Caki2 (cell line): Measurements from ENCODE around the gene PPFIA4. TPM values are rescaled to one million over a fixed set of nuclear protein-coding genes. Genes with fewer than 3 reads are reported as not detected.
A peak's percentile ranks its signal among the peaks of the same experiment; 100 is the strongest.
"Not testable (repeated sequence)": the region's sequence is repeated elsewhere in the genome, so short reads cannot be mapped to it uniquely, and the experiment has no call there.

ENCODE experiments used
- DNase-seq: peaks from one replicate; pipeline ENCODE4 v3.0.0-alpha.2; 2015; ENCODE audit warnings: low read depth
- in situ Hi-C: cut with HindIII; loops from 2 replicates; pipeline ENCODE4 v1.10.0; 2016; ENCODE audit warnings: low sequenced_read_pairs, low pct_unique_long_range_greater_than_20kb, mixed read lengths
- total RNA-seq: library from RNA; depleted of rRNA; stranded (reverse); fragments of >200 nt; shearing (Covaris generic); gene quantifications from 2 replicates; pipeline ENCODE4 v1.2.3, GENCODE V29; 2014; ENCODE audit warnings: low replicate concordance; rRNA removed

The PPFIA4 gene
- 8.7 and 15.3 TPM in 2 replicates for total RNA-seq

GRCh38 chr1:203026031-203026665, at the start of gene PPFIA4:
TSS of gene PPFIA4 (plus strand) at chr1:203026491. CDS start at chr1:203039009, 12,518 bp downstream.
- in situ Hi-C loops = loop anchor here (25.0 kb wide), 1 partner anchor 186 kb away; no protein-coding TSS in a partner anchor
- DNase-seq = peak; percentile 74

- no peak for DNase-seq
- in situ Hi-C loops = no loop called here
Observed at GRCh38 chr1:202976633-202977032, 49.7 kb upstream of the PPFIA4 start.

- in situ Hi-C loops = no loop called here
- no peak for DNase-seq
Observed at GRCh38 chr1:202979459-202979858, 46.8 kb upstream of the PPFIA4 start.

- in situ Hi-C loops = no loop called here
- DNase-seq = no peak
Observed at GRCh38 chr1:202981939-202982338, 44.4 kb upstream of the PPFIA4 start.

GRCh38 chr1:202982715-202983430, 43.4 kb upstream of the PPFIA4 start:
- no peak for DNase-seq
- in situ Hi-C loops = no loop called here

GRCh38 chr1:202986120-202986519, 40.2 kb upstream of the PPFIA4 start:
- DNase-seq, in situ Hi-C loops: not testable (repeated sequence)

- no peak for DNase-seq
- in situ Hi-C loops = no loop called here
Observed at GRCh38 chr1:202987255-202987654, 39.0 kb upstream of the PPFIA4 start.

GRCh38 chr1:202987922-202988583, 38.2 kb upstream of the PPFIA4 start:
- DNase-seq = no peak
- in situ Hi-C loops = no loop called here

- no peak for DNase-seq
- in situ Hi-C loops = no loop called here
Observed at GRCh38 chr1:202989879-202990278, 36.4 kb upstream of the PPFIA4 start.

- no peak for DNase-seq
- in situ Hi-C loops = no loop called here
Observed at GRCh38 chr1:202991112-202991511, 35.2 kb upstream of the PPFIA4 start.

- DNase-seq = no peak
- in situ Hi-C loops = no loop called here
Observed at GRCh38 chr1:202994756-202995155, 31.5 kb upstream of the PPFIA4 start.

- peak; percentile 41 for DNase-seq
- in situ Hi-C loops = no loop called here
Observed at GRCh38 chr1:202998836-202999750, 27.2 kb upstream of the PPFIA4 start.

GRCh38 chr1:203000217-203000944, 25.9 kb upstream of the PPFIA4 start:
- no peak for DNase-seq
- in situ Hi-C loops = no loop called here

- in situ Hi-C loops = no loop called here
- DNase-seq = no peak
Observed at GRCh38 chr1:203001986-203002385, 24.3 kb upstream of the PPFIA4 start.

GRCh38 chr1:203002951-203003350, 23.3 kb upstream of the PPFIA4 start:
- in situ Hi-C loops = no loop called here
- DNase-seq = no peak

- DNase-seq, in situ Hi-C loops: not testable (repeated sequence)
Observed at GRCh38 chr1:203005395-203006142, 20.7 kb upstream of the PPFIA4 start.
